GM19025 (cell line): ENCODE results near the gene CD6.
A peak's percentile ranks its signal among the peaks of the same experiment; 100 is the strongest.

Experiments used
- ATAC-seq: cut with Tn5 transposase; IDR thresholded peaks from one replicate; pipeline ENCODE4 v1.9.1; 2021; ENCODE audit warnings: mild to moderate bottlenecking, low read depth, moderate library complexity; ENCODE audit not compliant: unreplicated experiment

CD6 gene

DNA sequence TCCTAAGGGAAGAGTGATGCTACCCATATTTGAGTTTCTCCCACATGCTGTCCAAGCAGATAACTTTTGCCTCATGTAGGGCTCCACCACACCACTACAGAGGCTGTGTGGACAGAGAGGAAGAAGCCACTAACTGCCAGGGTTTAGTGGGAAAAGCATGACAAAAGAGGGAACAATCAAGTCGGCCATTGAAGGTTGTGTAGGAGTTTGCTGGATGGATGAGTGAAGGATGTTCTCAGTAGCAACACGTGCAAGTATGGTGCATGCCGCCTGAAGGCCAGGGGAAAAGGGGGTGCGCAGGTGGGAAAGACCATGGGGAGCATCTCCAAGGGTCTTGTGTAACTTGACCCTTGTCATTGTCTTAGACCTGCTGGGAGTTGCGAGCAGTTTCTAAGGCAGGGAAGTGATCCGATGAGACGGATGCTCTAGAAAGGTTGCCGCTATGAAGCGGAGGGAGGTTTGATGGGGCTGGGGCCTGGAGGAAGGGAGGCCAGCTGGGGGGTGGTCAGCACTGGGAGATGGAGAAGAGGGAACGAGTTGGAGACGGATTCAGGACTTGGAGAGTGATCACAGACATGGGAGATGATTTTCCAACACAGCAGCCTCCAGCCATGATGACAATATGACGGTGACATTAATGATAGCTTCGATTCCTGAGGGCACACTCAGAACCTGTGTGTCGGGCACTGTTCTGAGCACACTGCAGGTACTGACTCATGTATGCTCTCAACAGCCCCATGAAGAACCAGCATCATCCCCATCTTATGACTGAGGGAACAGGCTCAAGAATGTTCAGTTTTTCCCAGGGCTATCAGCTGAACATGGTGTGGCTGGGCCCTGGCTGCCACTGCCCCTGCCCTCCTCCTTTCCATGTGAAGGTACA lies 53.7 kb downstream of the CD6 start:
- ATAC-seq: no peak

DNA sequence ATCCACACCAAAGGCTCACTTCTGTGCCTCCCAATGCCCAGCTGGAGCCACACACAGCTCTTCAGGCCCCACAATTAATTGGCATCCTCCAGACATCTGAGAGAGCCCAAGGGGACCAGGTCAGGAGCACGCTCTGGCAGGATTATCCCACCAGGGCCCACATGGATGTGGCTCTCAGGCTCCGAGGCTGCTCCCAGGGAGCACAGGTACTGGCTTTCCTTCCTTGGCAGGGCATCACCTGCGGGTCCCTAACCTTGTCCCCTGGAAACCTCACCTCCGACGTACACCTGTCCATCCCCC lies 54.3 kb downstream of the CD6 start:
- ATAC-seq: no peak

DNA sequence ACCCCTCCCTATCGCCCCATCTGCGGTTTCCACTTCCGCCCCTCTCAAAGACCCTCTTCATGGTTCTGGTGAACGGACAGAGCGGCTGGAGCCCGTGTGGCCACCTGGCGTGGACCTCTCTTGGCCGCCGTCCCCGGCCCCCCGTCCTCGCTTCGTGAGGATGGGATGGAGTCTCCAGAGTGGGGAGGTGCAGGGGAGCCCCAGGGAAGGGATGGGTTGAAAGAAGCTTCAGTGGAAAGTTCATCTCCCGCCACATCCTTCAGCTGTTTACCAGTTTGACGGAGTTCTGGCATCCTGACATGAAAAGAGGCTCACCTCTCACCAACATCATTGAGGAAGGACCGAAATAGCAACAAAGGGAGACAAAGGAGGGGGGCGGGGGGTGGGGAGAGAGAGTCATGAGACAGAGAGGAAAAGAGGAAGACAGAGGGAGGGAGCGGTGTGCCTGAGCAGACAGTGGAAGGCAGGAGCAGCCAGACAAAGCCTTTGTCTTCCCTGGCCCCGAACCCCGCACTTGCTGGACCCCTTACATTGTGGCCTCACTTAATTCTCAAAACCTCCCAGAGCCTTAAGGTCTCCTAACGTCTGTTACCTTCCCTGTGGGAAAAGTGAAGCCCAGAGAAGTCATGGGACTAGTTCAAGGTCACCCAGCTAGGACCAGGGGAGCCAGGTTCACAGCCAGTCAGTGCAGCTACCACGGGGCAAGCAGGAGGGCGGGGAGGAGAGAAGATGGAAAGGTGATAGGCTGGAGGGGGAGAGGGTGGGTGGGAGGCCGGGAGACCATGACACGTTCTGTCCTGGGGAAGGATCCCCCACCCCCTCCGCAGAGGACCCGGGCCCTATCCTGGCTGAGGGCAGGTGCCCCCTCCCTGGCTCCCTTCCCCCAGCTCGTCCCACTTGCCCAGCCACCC lies 54.9 kb downstream of the CD6 start:
- no peak for ATAC-seq

DNA sequence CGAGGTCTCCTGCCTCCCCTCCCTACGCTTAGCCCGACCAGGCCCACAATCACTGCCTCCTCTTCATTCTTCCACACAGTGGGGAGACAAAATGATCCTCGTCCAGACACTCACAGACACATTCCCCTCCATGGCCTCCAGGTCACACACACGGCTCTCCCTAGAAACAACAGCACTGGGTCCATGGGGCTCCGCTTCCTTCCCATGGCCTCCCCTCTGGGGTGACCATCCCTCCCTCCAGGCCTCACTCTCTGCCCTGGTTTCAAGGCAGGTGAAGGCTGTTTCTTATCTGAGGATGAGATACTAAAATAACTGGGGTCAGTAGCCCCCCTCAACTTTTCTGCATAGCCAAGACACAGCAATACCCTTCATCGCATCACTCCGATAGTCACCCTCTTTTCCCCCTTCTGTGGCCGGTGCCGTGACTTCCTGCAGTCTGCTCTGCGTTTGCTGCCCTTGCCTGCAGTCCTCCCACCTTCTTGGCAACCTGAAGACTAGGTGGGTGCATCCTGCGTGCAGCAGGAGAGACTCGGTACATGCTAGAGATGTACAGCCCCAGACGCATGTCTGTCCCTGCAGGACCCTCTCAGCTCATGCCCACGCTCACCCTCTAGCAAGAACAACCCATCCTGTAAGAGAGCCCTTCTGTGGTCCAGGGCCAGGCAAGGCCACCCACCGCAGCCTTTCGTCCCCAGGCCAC lies 55.8 kb downstream of the CD6 start:
- ATAC-seq: no peak

DNA sequence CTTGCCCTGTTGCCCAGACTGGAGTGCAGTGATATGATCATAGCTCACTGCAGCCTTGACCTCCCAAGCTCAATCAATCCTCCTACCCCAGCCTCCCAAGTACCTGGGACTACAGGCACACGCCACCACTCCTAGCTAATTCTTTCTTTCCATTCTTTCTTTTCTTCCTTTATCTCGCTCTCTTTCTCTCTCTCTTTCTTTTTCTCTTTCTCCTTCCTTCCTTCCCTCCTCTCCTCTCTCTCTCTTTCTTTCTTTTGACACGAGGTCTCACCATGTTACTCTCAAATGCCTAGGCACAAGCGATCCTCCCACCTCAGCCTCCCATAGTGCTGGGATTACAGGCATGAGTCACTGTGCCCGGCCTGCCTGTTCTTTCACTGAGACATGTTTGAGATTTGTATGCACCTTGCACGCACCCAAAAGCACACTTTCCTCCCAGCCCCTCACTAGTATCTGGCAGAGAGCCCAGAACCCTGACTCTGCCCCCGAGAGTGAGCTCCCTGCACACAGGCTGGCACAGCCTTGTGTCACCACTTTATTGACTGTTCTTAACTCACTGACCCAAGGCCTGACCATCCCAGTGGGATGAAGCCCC lies 56.8 kb downstream of the CD6 start:
- peak; percentile 86 for ATAC-seq

DNA sequence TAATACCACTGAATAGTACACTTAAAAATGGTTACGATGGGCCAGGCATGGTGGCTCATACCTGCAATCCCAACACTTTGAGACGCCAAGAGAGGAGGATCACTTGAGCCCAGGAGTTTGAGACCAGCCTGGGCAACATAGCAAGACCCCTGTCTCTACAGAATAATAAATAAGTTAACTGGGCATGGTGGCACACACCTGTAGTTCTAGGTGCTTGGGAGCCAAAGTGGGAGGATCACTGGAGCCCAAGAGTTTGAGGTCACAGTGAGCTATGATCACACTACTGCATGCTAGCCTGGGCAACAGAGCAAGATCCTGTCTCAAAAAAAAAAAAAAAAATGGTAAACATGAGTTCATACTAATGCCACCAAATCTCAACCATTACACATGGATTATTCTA lies 61.3 kb downstream of the CD6 start:
- ATAC-seq: no peak

DNA sequence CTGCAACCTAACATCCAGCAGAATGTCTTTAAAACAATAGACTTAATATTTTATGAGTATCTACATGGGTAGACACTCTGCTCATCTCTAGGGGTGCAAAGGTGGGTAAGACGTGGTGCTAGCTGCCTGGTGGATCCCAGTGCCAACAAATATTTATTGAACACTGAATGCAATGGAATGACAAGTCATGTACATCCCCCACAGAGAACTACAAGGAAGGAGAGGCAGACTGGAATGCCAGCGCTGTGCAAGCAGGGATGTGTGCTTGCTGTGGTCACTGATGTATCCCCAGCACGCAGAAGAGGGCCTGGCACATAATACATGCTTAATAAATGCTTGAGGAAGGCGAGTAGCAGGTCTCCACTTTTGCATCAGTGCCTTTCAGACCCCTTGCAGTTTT lies 61.9 kb downstream of the CD6 start:
- no peak for ATAC-seq

DNA sequence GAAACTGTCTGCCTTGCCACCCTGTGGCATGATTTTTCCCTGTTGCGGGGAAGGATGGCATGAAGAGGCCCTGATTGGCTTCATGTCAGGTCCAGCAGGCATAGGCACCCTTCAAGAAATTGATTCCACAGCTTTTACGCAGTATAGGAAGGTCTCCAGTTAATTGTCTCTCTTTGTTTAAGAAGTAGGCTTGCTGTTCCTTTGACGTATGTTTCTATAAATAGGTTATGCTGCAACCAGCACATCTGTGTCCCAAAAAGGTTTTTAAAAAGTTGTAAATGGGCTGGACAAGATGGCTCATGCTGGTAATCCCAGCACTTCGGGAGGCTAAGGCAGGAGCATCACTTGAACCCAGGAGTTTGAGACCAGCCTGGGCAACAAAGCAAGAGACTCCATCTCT lies 62.6 kb downstream of the CD6 start:
- no peak for ATAC-seq

DNA sequence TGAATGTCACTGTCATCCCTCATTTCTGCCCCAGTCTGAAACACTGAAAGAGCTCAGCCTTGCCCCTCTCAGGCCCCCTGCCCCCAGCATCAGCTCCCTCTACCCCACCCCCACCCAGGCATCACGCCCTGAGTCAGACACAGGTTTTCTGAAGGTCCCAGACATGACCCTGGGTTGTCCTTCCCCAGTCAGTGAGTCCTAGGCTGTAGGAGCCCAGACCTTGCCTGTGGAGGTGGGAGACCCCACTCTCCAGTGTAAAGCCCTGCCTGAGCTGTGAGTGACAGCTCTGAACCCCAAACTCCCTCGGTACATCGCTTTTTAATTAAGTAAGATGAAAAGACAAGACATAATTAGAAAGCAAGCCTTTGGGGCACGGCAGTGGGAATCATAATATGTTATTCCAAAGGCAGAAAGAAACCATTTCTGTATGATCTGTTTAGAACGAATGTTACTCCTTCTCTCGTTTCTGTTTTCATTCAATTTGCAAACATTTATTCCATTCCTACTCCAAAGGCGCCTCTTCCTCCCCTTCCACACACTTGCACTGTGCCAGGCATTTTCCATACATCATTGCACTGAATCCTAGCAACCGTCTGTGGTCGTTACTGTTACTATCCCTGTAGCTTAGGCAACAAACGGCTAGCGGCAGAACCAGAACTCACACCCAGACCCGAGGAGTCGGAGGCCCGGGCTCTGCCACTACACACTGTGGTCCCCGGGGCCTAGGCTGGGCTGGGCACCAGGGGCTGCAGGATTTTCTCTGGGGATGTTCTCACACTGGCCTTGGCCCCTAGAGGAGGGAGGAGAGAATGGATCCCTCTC lies 63.4 kb downstream of the CD6 start:
- no peak for ATAC-seq

DNA sequence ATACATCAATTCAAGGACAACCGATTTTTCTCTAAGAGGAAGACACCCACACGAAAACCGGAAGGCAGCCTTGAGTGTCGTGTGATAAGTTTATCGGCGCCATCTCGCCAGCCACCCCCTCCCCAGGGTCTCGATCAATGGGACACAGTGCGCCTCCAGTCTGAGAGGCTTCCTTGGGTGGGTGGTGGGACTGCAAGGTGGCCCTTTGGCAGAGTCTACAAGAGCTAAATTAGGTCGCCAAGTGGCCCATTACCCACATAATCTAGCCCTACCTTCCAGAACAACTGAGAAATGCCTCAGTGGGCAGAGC lies 64.0 kb downstream of the CD6 start:
- ATAC-seq: no peak

DNA sequence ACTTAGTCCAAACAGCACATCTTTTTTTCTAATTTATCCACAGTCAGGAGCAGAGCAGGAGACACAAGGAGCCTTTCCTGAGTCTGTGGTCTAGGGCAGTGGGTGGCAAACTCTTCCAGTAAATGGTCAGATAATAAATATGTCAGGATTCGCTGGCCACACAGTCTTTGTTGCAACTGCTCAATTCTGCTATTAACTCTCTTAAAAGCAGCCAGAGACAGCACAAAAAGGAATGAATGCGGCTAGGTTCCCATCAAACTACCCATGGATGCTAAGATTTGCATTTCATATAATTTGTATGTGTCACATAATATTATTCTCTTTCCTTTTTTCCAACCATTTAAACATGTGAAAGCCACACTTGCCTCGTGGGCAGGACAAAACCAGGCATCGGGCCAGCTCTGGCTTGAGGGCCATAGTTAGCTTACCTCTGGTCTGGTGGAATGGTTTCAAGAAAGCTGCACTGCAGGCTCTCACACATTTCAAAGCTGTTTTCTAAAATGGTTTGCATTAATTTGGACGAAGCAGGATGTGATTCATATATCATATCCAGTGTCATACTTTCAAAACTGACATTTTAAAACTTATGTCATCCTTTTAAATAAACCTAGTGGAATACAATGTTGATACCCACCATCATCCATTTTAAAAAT lies 66.1 kb downstream of the CD6 start:
- ATAC-seq: no peak

DNA sequence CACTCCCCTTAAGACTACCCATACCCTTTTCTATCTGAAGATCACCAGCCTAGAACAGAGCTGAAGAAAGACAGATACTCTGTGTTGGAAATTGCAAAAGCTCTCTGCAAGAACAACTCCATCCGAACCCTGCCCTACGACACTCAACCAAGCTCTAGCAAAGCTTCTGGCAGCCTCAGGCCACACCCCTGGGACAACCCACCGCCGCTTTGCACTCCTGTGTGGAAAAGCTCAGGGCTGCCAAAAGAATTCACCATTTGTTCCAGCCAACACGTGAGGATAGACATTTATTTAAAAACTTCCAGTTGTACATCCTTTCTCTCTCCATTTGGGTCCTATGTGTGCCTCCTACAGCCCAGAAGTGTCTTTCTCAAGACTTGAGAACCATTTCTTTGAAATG lies 68.4 kb downstream of the CD6 start:
- ATAC-seq: no peak

DNA sequence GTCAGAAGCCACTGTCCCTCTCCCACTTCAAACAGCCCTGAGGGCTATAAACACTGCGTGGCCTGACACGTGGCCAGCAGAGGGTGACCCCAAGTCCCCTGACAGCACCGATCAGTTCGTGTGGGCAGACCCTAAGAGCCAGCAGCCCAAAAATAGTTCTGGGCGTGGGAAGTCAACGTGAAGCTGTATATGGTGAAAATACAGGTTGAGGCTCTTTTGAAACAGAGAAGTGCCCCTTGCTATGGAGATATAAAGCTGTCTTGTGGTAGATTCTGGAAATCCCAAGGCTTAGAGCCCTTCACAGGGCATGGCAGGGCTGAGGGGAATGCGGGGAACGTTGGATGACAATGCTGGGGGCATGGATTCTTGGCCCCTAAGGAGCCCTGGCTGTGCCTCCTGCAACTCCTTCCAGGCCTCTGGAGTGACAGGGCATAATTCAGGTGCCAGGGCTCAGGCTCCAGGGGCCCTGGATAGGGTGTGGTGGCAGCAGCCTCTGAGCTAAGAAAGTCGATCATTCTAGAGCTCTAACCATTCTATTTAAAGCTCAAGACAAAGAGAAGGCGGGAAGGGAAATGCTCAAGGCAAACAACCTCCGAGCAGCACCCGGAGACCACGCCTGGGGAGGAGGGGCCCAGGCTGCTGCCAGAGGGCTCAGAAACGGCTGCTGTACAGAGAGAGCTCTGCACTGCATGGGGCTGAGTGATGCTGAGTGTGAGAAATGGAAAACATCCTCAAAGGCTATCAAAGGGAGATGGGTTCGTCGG lies 70.5 kb downstream of the CD6 start:
- ATAC-seq: no peak

DNA sequence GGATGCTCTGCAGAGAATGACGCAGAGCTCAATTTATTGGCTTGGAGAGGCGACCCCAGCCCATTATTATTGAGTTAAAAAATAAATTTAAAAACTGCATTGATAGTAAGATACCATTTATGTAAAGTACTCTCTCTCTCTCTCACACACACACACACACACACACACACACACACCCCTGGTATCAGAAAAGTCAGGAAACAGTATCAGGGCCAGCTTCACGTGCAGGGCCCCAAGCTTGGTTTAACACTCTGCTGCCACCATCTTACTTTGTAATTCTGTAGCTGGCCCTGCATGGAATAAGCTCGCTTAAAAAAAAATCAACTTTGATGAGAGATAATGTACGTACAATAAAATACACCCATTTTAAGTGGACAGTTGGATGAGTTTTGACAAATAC lies 71.1 kb downstream of the CD6 start:
- ATAC-seq: no peak

DNA sequence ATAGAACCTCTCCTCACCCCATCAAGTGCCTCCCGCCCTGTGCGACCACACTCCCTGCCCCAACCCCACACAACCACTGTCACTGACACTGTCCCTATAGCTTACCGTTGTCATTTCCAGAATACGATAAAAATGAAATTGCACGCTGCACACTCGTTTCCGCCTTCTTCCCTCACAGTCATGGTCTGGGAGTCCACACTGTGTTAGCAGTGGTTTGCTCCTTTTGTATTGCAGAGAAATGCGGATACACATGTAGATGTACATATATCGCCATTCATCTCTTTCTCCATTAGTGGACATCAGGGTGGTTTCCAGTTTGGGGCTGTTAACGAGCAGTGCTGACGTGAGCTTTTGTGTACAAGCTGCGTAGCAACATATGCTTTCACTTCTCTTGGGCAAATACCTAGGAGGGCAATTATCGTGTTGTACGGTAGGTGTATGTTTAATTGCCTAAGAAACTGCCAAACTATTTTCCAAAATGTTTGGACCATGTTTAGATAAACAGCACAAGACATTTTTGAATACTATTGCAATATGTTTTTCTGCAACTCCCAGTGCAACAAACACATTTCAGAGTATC lies 71.6 kb downstream of the CD6 start:
- ATAC-seq: no peak

DNA sequence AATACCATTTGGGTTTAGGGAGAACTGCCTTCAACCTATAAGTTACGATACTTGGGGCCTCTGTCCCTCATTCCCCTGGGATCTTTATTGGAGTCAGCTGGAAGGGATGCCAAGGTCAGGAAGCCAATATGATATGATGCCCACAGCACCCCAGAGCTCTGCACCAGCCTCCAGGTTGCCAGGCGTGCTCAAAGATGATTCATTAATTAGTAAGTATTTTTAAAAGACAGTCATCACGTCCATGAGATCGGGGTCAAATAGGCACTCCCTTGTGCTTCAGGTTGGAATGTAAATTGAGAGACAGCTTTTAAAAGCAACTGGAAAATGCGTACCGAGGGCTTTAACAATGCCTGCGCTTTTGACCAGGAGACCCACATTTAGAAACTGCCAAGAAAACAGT lies 73.8 kb downstream of the CD6 start:
- no peak for ATAC-seq

DNA sequence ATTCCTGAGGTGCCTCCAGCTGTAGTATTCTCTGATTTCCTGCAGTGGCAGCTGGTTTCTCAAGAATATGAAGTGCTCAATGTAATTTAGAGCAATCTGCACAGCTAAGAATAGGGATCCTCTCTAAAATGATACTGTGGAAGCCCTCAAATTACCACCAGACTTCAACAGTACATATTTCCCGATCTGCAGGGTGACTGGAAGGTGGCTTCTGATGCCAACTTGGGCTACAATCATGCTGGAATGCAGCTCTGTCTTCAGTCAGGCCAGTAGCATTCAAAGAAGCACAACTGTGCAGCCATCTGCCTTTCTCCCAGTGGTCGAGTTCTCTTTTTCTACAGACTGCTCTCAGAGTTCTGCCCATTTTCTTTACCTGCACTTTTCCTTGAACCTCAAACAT lies 75.4 kb downstream of the CD6 start:
- ATAC-seq: no peak

DNA sequence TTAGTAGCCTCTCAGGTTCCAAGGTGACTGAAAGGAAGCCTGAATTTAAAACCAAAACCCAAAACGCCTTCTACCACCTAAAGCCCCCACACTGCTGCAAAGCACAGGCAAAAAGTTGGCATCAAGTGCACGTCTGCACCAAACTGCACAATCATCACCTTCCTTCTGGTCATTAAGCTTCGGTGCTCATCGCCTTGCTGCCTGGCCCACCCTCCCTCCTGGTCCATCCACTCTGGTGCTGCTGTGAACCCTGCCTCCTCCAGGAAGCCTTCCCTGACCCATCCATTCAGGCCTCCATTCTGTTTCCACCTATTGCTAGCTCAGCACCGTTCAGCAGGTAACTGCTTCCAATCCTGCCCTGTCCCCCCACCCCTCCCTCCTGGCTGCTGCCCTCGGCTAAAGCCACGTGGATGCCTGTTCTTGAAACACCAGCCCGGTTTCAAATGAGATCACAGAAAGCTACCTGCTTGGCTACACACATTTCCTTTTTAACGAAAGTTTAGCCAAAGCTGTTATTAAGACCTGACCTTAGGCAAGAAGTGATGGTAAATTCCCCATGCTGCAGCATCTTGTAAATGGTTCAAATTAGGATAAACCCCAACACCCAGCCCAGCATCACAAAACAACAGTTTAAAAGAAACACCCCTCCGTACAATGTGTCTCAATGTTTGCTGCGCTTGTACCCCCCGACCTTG lies 77.0 kb downstream of the CD6 start:
- no peak for ATAC-seq
